Measurements from ENCODE around the gene MARK4.
A peak's percentile ranks its signal among the peaks of the same experiment; 100 is the strongest.

Gene MARK4

GRCh38 chr19:45250832-45251451, at the start of gene MARK4:
Gene MARK4 (plus strand): TSS chr19:45251271. CDS start chr19:45251589, 318 bp downstream.
- peak; percentile 65 to 73 for DNase-seq
- TF ChIP-seq POLR2A (IDR thresholded peaks at IDR 0.05; ENCODE audit: low read length) (no peak), GATA1 (IDR thresholded peaks at IDR 0.05; ENCODE audit: low read depth, low read length) (no peak)

GRCh38 chr19:45202637-45203036, 48.4 kb upstream of the MARK4 start:
- no peak for TF ChIP-seq GATA1 (IDR thresholded peaks at IDR 0.05; ENCODE audit: low read depth, low read length)
- TF ChIP-seq POLR2A (IDR thresholded peaks at IDR 0.05; ENCODE audit: low read length) = no peak
- DNase-seq = no peak

- no peak for DNase-seq
- TF ChIP-seq GATA1 (IDR thresholded peaks at IDR 0.05; ENCODE audit: low read depth, low read length) (no peak), POLR2A (IDR thresholded peaks at IDR 0.05; ENCODE audit: low read length) (no peak)
These were observed 45.3 kb upstream of the MARK4 start for GRCh38 chr19:45205810-45206209.

- no peak for TF ChIP-seq POLR2A (IDR thresholded peaks at IDR 0.05; ENCODE audit: low read length)
- TF ChIP-seq GATA1 (IDR thresholded peaks at IDR 0.05; ENCODE audit: low read depth, low read length) = no peak
- no peak for DNase-seq
These were observed 44.7 kb upstream of the MARK4 start for GRCh38 chr19:45206328-45206727.

GRCh38 chr19:45211751-45212381, 39.2 kb upstream of the MARK4 start:
- DNase-seq = no peak
- TF ChIP-seq GATA1 (IDR thresholded peaks at IDR 0.05; ENCODE audit: low read depth, low read length) (no peak), POLR2A (IDR thresholded peaks at IDR 0.05; ENCODE audit: low read length) (no peak)

- TF ChIP-seq POLR2A (IDR thresholded peaks at IDR 0.05; ENCODE audit: low read length) (no peak), GATA1 (IDR thresholded peaks at IDR 0.05; ENCODE audit: low read depth, low read length) (no peak)
These were observed 38.0 kb upstream of the MARK4 start for GRCh38 chr19:45213031-45213430.

GRCh38 chr19:45215391-45216191, 35.5 kb upstream of the MARK4 start:
- DNase-seq = no peak
- TF ChIP-seq POLR2A (IDR thresholded peaks at IDR 0.05; ENCODE audit: low read length) (no peak), GATA1 (IDR thresholded peaks at IDR 0.05; ENCODE audit: low read depth, low read length) (no peak)

More at GRCh38 chr19:45213031-45213430, 38.0 kb upstream of the MARK4 start:
- DNase-seq = no peak

GRCh38 chr19:45216667-45217066, 34.4 kb upstream of the MARK4 start:
- no peak for DNase-seq

GRCh38 chr19:45217193-45217956, 33.7 kb upstream of the MARK4 start:
- DNase-seq = no peak
- no peak for TF ChIP-seq GATA1 (IDR thresholded peaks at IDR 0.05; ENCODE audit: low read depth, low read length)
- TF ChIP-seq POLR2A (IDR thresholded peaks at IDR 0.05; ENCODE audit: low read length) = no peak

More at GRCh38 chr19:45216667-45217066, 34.4 kb upstream of the MARK4 start:
- TF ChIP-seq GATA1 (IDR thresholded peaks at IDR 0.05; ENCODE audit: low read depth, low read length) (no peak), POLR2A (IDR thresholded peaks at IDR 0.05; ENCODE audit: low read length) (no peak)

GRCh38 chr19:45217957-45218334, 33.1 kb upstream of the MARK4 start:
- TF ChIP-seq POLR2A (IDR thresholded peaks at IDR 0.05; ENCODE audit: low read length) (no peak), GATA1 (IDR thresholded peaks at IDR 0.05; ENCODE audit: low read depth, low read length) (no peak)
- DNase-seq = no peak

- TF ChIP-seq GATA1 (IDR thresholded peaks at IDR 0.05; ENCODE audit: low read depth, low read length) (no peak), POLR2A (IDR thresholded peaks at IDR 0.05; ENCODE audit: low read length) (no peak)
- no peak for DNase-seq
These were observed 32.6 kb upstream of the MARK4 start for GRCh38 chr19:45218426-45218825.

GRCh38 chr19:45218911-45219743, 31.9 kb upstream of the MARK4 start:
- DNase-seq = no peak
- no peak for TF ChIP-seq GATA1 (IDR thresholded peaks at IDR 0.05; ENCODE audit: low read depth, low read length)

GRCh38 chr19:45222724-45223123, 28.3 kb upstream of the MARK4 start:
- TF ChIP-seq POLR2A (IDR thresholded peaks at IDR 0.05; ENCODE audit: low read length) (no peak), GATA1 (IDR thresholded peaks at IDR 0.05; ENCODE audit: low read depth, low read length) (no peak)
- no peak for DNase-seq

All from erythroblast (primary cell).